Fibroblast of lung (primary cell): ENCODE results near the gene UCP2. TPM values are rescaled to one million over a fixed set of nuclear protein-coding genes. Genes with fewer than 3 reads are reported as not detected.

Experiments used
- DNase-seq, 2 donors: peaks; one replicate each; pipeline versions ENCODE4 v3.0.0 to v3.0.0-alpha.2; 2010; ENCODE audit warnings: low read depth in 2 of 2
- H2AFZ ChIP-seq: 2 replicates; pipeline ENCODE4 v1.5.1; 2012; ENCODE audit warnings: low read length, control low read depth, inconsistent platforms
- H3K27ac ChIP-seq: 2 replicates; pipeline ENCODE4 v1.5.1; 2011; ENCODE audit warnings: low read length, control low read depth; ENCODE audit not compliant: insufficient read depth
- H3K27me3 ChIP-seq: 2 replicates; pipeline ENCODE4 v1.5.1; 2011; ENCODE audit warnings: mild to moderate bottlenecking, low read length; ENCODE audit not compliant: control insufficient read depth, insufficient read depth
- H3K36me3 ChIP-seq: 2 replicates; pipeline ENCODE4 v1.5.1; 2011; ENCODE audit warnings: low read length; ENCODE audit not compliant: control insufficient read depth, insufficient read depth
- H3K4me1 ChIP-seq: 2 replicates; pipeline ENCODE4 v1.5.1; 2011; ENCODE audit warnings: low read length; ENCODE audit not compliant: control insufficient read depth, insufficient read depth; ENCODE audit errors: extremely low read depth
- H3K4me2 ChIP-seq: 2 replicates; pipeline ENCODE4 v1.5.1; 2011; ENCODE audit warnings: low read length, control low read depth; ENCODE audit not compliant: insufficient read depth; ENCODE audit errors: extremely low read depth
- H3K4me3 ChIP-seq, 4 experiments: fragments of 200-600 bp in 1 of 4; sonication (generic) in 1 of 4; replicated peaks in 1 of 4; 2 replicates each; pipeline ENCODE4 v1.5.1; 2011 to 2016; ENCODE audit warnings: low read length in 4 of 4, low read depth in 3 of 4, mild to moderate bottlenecking in 3 of 4, control low read depth in 2 of 4, inconsistent platforms in 1 of 4, mixed read lengths in 1 of 4; ENCODE audit not compliant: insufficient read depth in 1 of 4; ENCODE audit errors: control extremely low read depth in 1 of 4
- H3K79me2 ChIP-seq: 2 replicates; pipeline ENCODE4 v1.5.1; 2012; ENCODE audit warnings: mild to moderate bottlenecking, low read length, inconsistent platforms; ENCODE audit not compliant: control insufficient read depth, insufficient read depth
- H3K9ac ChIP-seq: 2 replicates; pipeline ENCODE4 v1.5.1; 2011; ENCODE audit warnings: mild to moderate bottlenecking, low read length, control low read depth; ENCODE audit not compliant: insufficient read depth
- H3K9me3 ChIP-seq: 2 replicates; pipeline ENCODE4 v1.5.1; 2012; ENCODE audit warnings: low read depth, low read length; ENCODE audit not compliant: control insufficient read depth, insufficient read depth
- H4K20me1 ChIP-seq: 2 replicates; pipeline ENCODE4 v1.5.1; 2011; ENCODE audit warnings: low read length; ENCODE audit not compliant: control insufficient read depth, insufficient read depth; ENCODE audit errors: extremely low read depth
- EZH2 ChIP-seq: IDR thresholded peaks from 2 replicates; pipeline ENCODE4 v1.5.1; 2012; ENCODE audit warnings: low read length, control low read depth, mild to moderate bottlenecking; ENCODE audit errors: missing control alignments
- polyA plus RNA-seq, 2 donors: library from polyadenylated mRNA; depleted of rRNA in 1 of 2; stranded (reverse) in 1 of 2; unstranded in 1 of 2; fragments of >200 nt; gene quantifications; 2 replicates each; pipeline ENCODE4 v1.2.1, GENCODE V29; 2011 to 2012; ENCODE audit warnings: missing spikeins in 1 of 2
- total RNA-seq: library from RNA; depleted of rRNA; stranded (reverse); fragments of >200 nt; gene quantifications from 2 replicates; pipeline ENCODE4 v1.2.1, GENCODE V29; 2014
- TF ChIP-seq, protein P1 (sequence below), 2 donors: IDR thresholded peaks in 1 of 2; conservative IDR thresholded peaks in 1 of 2; 1 replicate in 1 of 2; 2 replicates in 1 of 2; pipeline ENCODE4 v1.5.1; 2011 to 2012; ENCODE audit warnings: low read length in 2 of 2, control low read depth in 1 of 2, inconsistent platforms in 1 of 2, low read depth in 1 of 2, mild to moderate bottlenecking in 1 of 2

The UCP2 gene
- total and polyA plus RNA-seq, 2 donors (not counting 1 experiment from before 2014, with no cell fraction given) = 4.8 to 11.5 TPM

DNA sequence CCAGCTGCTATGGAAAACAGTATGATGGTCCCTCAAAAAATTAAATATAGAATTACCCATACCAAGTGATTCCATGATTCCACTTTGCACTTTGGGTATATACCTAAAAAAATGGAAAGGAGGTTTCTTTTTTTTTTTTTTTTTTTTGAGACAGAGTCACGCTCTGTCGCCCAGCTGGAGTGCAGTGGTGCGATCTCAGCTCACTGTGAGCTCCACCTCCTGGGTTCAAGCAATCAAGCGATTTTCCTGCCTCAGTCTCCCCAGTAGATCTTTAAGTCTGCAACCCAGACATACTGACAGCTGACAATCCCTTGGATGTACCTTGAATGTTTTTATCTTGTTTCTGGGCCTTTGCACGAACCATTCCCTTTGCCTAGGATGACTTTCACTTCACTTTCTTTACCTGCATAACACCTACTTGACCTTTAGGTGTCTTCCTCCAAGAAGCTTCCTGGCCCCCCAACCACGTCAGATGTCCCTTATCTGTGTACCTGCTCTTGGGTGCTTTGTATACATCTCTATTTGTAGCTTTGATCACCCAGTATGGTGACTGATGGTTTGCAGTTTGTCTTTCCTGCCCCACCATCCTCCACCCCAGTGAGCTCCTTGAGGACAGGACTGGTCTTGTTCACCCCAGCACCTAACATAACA is 14.6 kb upstream of the UCP2 start:
- Histone ChIP-seq H2AFZ (no peak overlapping the region), H3K4me3 (no peak overlapping the region), H3K36me3 (no peaks in the 10 kb centered on the region), H3K9ac (no peak overlapping the region), H3K9me3 (no peaks in the 10 kb centered on the region), H3K27me3 (no peaks in the 10 kb centered on the region), H3K27ac (no peak overlapping the region), H3K4me1 (no peaks in the 10 kb centered on the region), H4K20me1 (no peaks in the 10 kb centered on the region), H3K79me2 (no peaks in the 10 kb centered on the region), H3K4me2 (no peak overlapping the region)
- TF ChIP-seq, protein P1, sequence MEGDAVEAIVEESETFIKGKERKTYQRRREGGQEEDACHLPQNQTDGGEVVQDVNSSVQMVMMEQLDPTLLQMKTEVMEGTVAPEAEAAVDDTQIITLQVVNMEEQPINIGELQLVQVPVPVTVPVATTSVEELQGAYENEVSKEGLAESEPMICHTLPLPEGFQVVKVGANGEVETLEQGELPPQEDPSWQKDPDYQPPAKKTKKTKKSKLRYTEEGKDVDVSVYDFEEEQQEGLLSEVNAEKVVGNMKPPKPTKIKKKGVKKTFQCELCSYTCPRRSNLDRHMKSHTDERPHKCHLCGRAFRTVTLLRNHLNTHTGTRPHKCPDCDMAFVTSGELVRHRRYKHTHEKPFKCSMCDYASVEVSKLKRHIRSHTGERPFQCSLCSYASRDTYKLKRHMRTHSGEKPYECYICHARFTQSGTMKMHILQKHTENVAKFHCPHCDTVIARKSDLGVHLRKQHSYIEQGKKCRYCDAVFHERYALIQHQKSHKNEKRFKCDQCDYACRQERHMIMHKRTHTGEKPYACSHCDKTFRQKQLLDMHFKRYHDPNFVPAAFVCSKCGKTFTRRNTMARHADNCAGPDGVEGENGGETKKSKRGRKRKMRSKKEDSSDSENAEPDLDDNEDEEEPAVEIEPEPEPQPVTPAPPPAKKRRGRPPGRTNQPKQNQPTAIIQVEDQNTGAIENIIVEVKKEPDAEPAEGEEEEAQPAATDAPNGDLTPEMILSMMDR (conservative IDR thresholded peaks at IDR 0.05 in 1 of 2, IDR thresholded peaks at IDR 0.05 in 1 of 2; ENCODE audit: low read depth in 1 of 2, low read length in 2 of 2) = no peak
- TF ChIP-seq EZH2 = no peak
- no peak for DNase-seq

DNA sequence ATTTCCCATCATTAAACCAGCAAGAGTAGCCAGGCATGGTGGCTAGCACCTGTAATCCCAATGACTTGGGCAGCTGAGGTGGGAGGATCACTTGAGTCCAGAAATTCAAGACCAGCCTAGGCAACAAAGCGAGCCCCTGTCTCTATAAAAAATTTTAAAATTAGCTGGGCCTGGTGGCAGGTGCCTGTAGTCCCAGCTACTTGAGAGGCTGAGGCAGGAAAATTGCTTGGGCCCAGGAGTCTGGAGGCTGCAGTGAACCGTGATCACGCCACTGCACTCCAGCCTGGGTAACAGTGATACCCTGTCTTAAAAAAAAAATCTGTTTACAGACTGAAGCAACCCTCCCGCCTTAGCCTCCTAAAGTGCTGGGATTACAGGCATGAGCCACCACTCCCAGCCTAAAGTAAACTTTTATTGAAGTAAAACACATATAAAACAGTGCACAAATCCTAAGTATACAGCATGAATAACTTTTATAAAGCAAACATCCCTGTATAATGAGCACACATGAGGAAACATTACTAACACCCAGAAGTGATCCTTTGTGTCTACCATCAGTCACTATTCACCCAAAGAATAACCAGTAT is 13.6 kb upstream of the UCP2 start:
- Histone ChIP-seq H3K4me1 (no peaks in the 10 kb centered on the region), H3K27ac (no peak overlapping the region), H3K4me3 (no peak overlapping the region), H3K9ac (no peak overlapping the region), H2AFZ (no peak overlapping the region), H3K36me3 (no peaks in the 10 kb centered on the region), H3K4me2 (no peak overlapping the region), H3K27me3 (no peaks in the 10 kb centered on the region), H3K9me3 (no peaks in the 10 kb centered on the region), H3K79me2 (no peaks in the 10 kb centered on the region), H4K20me1 (no peaks in the 10 kb centered on the region)
- TF ChIP-seq, protein P1 (conservative IDR thresholded peaks at IDR 0.05 in 1 of 2, IDR thresholded peaks at IDR 0.05 in 1 of 2; ENCODE audit: low read depth in 1 of 2, low read length in 2 of 2) = no peak
- no peak for TF ChIP-seq EZH2
- DNase-seq = no peak

DNA sequence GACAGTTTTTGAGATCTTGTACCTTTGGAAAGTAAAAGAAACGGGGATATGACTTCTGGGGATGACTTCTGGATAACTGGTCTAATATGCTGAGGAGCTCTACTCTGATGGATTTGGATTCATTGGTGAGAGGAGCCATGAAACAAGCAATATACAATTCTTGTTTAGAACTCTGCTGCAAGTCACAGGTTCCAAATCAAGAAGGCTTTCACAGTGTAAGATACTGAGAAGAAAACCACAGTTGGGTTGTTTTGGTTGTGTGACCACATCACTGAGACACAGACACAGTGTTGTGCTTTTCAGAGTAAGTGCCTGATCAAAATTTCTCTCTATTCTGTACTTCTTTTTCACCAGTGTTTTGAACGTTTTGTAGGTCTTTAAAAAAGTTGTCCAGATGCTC is 13.1 kb upstream of the UCP2 start:
- Histone ChIP-seq H3K36me3 (no peaks in the 10 kb centered on the region), H2AFZ (no peak overlapping the region), H3K27ac (no peak overlapping the region), H3K27me3 (no peaks in the 10 kb centered on the region), H4K20me1 (no peaks in the 10 kb centered on the region), H3K4me2 (no peak overlapping the region), H3K79me2 (no peaks in the 10 kb centered on the region), H3K4me1 (no peaks in the 10 kb centered on the region), H3K9ac (no peak overlapping the region), H3K9me3 (no peaks in the 10 kb centered on the region), H3K4me3 (no peak overlapping the region)
- DNase-seq = no peak
- no peak for TF ChIP-seq EZH2
